NCI-H510A treated with DMSO at 0.1 percent for 48 hours (cell line): ENCODE results near the gene GORASP2.

Experiments
- DNase-seq: peaks from one replicate; lab custom pipeline; 2025; lab: John Stamatoyannopoulos, UW

The GORASP2 gene

GRCh38 chr2:170923799-170924198 is 5.3 kb upstream of the GORASP2 start:
- no peak for DNase-seq

- no peak for DNase-seq
Measured at GRCh38 chr2:170924969-170925368, 4.1 kb upstream of the GORASP2 start.

GRCh38 chr2:170925923-170926322 is 3.1 kb upstream of the GORASP2 start:
- no peak for DNase-seq

GRCh38 chr2:170926743-170927297 is 2.2 kb upstream of the GORASP2 start:
- DNase-seq = no peak

- peak; percentile 77 for DNase-seq
Measured at GRCh38 chr2:170928036-170928823, 823 bp upstream of the GORASP2 start.

- DNase-seq = peak; percentile 74
Measured at GRCh38 chr2:170929686-170930050, 615 bp downstream of the GORASP2 start.

- DNase-seq = peak; percentile 79
Measured at GRCh38 chr2:170930131-170930990, 1.3 kb downstream of the GORASP2 start.

GRCh38 chr2:170930991-170931266 is 1.9 kb downstream of the GORASP2 start:
- DNase-seq = no peak

GRCh38 chr2:170932166-170932565 is 3.1 kb downstream of the GORASP2 start:
- no peak for DNase-seq

GRCh38 chr2:170932948-170933347 is 3.9 kb downstream of the GORASP2 start:
- no peak for DNase-seq

- no peak for DNase-seq
Measured at GRCh38 chr2:170937709-170938379, 8.8 kb downstream of the GORASP2 start.

GRCh38 chr2:170940066-170940465 is 11.0 kb downstream of the GORASP2 start:
- DNase-seq = no peak

GRCh38 chr2:170942615-170943014 is 13.6 kb downstream of the GORASP2 start:
- DNase-seq = no peak

GRCh38 chr2:170943041-170943440 is 14.0 kb downstream of the GORASP2 start:
- DNase-seq = no peak

GRCh38 chr2:170943596-170943995 is 14.5 kb downstream of the GORASP2 start:
- DNase-seq = no peak

- no peak for DNase-seq
Measured at GRCh38 chr2:170944545-170944944, 15.5 kb downstream of the GORASP2 start.

GRCh38 chr2:170949415-170949814 is 20.4 kb downstream of the GORASP2 start:
- no peak for DNase-seq

- no peak for DNase-seq
Measured at GRCh38 chr2:170950221-170950761, 21.2 kb downstream of the GORASP2 start.

GRCh38 chr2:170953941-170954340 is 24.9 kb downstream of the GORASP2 start:
- DNase-seq = no peak

- no peak for DNase-seq
Measured at GRCh38 chr2:170963386-170963785, 34.3 kb downstream of the GORASP2 start.

GRCh38 chr2:170965446-170966225 is 36.6 kb downstream of the GORASP2 start:
- DNase-seq = no peak
